ENCODE results near the gene HSD17B8.

The HSD17B8 gene

DNA sequence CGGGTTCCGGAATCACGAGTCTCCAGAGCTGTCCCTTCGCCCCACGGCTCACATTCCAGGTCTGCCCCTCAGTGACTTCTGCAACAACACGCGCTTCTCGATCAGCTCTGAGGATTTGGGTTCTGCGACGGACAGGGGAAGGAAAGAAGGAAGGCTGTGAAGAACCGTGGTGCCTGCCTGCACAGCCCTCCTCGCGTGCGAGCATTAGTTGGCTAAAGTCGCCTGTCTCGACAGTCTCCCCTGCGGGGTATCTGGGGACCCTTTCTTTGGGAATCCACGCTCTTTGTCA, 44.1 kb downstream of the HSD17B8 start:
- peak; percentile 46 for DNase-seq (ENCODE audit: low read depth)

DNA sequence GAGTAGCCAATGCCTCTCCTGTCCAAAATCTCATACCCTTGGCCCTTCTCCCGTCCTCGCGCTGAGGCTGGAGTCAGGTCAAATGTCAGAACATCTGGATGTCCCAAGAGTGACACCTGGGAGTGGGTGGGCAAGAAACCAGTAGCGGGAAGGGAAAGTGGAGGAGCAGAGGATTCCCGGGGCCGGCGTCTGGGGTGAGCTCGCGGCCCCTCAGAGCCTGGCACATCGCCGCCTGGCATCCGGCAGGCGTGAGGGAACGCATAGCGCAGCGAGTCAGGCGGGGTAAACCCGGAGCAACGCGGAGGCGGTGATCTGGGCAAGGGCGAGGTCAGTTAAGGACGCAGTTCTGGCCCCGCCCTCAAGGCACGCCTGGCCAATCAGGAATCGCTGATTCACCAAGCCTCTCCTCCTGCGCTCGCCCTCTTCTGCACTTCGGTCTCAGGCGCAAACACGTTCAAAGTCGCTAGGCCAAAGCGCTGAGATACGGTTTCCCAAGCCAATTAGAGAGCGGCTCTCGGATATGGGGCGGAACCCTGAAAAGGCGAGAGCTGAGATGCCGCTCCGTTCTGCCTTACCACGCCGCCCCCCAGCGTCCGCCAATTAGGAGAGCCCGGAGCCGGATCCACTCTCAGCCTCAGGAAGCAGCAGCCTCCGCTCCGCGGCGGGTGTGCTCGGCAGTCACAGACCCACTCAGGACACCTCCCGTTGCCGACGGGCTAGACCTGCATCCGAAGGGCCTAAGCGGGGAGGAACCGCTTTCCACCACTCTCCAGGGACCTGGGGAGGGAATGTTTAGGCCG, 44.7 kb downstream of the HSD17B8 start:
- peak; percentile 98 for DNase-seq (ENCODE audit: low read depth)

DNA sequence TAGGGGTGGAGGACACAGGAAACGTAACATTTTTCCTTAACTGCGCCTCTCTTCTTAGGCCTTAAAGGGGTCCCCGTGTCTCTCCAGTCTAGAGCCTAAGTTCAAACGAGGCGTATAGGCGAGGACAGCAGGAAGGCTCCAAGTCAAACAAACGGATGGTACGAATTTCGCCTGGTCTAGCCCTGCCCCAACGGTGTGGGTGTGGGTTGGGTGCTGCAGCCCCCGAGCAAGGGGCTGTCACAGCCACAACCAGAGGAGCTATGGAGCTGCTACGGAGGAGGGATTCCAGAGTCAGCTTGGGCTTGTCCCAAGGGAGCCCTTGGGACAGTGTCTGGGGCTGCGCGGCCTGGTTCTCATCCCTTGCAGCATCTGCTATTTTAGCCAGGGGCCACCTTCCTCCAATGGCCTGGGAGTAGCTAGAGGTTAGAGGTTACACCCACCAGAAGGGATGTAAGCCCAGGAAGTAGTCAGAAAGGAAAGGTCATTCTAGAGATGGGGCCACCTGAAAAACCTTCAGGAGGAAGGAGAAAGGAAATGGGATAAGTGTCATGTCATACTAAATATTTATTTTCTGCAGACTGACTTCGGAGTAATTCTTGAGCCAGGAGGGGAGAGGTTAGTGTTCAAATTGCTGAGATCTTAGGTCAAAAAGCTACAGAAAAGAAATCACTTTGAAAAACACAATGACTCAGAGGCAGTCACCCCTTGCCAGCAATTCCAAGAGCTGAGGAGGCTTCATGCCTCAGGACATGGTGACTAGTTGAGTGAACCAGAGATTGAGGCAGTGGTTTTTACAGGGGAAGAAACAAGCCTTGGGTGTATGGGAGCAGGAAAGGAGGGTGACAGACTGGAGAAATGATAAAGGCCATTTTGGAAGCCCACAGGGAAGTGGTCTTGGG, 45.5 kb downstream of the HSD17B8 start:
- peak; percentile 72 for DNase-seq (ENCODE audit: low read depth)

DNA sequence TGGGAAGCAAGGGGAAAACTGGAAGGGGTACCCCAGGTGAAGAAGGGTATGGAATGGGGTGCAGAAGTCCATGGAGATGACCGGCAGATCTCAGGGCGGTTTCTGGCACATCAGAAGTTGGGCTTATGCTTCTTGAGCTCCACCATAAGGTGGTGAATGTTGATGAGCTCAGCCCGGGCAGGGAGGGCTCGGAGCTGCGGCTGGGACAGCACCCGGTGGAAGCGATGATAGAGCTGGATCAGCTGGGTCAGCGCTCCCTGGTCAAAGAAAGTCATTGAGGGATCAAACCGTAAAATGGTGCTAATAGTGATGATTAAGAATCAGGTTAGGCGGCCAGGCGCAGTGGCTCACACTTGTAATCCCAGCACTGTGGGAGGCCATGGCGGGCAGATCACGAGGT, 46.3 kb downstream of the HSD17B8 start:
- no peak for DNase-seq (ENCODE audit: low read depth)

DNA sequence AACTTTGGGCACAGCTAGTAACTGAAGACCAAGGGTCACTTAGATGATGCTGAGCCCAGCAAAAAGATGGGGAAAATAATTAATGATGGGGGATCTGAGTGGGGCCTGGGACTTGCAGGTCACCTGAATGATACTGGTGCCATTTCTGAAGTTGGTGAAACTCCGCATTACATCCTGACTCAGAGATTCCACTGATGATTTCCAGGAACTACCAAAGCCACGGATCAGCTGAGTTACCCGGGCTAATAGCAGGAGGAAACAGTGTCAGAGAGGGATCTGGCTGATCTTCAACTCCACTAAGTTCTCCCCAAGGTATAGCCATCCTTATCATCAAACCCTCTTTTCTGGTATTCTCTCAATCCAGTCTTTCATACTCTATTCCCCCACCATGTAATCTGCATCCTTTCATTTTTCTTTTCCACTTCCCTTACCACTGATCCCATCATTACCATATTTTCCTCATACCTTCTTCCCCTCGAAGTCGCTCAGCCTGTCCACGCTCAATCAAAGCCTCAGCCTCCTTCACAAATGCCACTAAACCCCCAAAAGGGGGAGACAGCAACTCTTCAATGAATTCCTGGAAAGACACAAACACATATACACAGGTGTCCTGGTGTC, 47.0 kb downstream of the HSD17B8 start:
- DNase-seq (ENCODE audit: low read depth) = no peak

DNA sequence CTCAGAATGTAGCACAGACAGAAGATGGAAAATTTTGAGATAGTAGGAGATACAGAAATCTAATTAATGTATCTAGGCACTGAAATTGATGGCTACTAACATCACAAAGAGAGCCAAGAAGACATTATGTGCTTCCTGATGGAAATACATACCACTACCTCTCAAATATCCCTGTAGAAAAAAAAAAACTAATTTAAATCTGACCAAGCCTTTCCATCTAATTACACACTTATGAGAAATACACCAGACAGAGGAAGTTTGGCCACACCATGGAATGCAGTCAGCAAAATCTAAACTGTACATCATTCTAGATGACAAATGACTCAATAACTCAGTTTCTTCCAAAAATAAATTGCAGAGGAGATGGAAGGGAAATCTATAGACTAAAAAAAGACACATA, 48.3 kb downstream of the HSD17B8 start:
- no peak for DNase-seq (ENCODE audit: low read depth)

DNA sequence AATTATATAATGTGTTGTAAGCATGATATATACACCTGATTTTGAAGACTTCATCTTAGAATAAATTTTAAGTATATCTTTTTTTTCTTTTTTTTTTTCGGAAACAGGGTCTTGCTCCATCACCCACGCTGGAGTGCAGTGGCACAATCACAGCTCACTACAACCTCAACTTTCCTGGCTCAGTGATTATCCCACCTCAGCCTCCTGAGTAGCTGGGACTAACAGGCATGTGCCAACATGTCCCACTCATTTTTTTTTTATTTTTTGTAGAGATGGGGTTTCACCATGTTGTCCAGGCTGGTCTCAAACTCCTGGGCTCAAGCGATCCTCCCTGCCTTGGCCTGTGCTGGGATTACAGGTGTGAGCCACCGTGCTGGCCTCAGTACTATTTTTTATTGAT, 50.1 kb downstream of the HSD17B8 start:
- no peak for DNase-seq (ENCODE audit: low read depth)

Measured in HS-5 (cell line).